COLO829 (cell line): Measurements from ENCODE around the gene MBD5.

Experiments
- DNase-seq: peaks from one replicate; pipeline ENCODE4 v3.0.0; 2012; ENCODE audit warnings: low spot score

Gene MBD5

GRCh38 chr2:148475626-148476025, 454.7 kb downstream of the MBD5 start:
- no peak for DNase-seq

- DNase-seq: no peak
Observed at GRCh38 chr2:148479398-148479797, 458.5 kb downstream of the MBD5 start.

GRCh38 chr2:148483665-148484064, 462.8 kb downstream of the MBD5 start:
- no peak for DNase-seq

- DNase-seq: no peak
Observed at GRCh38 chr2:148484066-148484465, 463.2 kb downstream of the MBD5 start.

GRCh38 chr2:148486655-148487054, 465.8 kb downstream of the MBD5 start:
- no peak for DNase-seq

GRCh38 chr2:148487439-148487838, 466.5 kb downstream of the MBD5 start:
- DNase-seq: no peak

- DNase-seq: no peak
Observed at GRCh38 chr2:148490840-148491439, 470.0 kb downstream of the MBD5 start.

- DNase-seq: no peak
Observed at GRCh38 chr2:148493822-148494563, 473.1 kb downstream of the MBD5 start.

GRCh38 chr2:148495586-148495985, 474.7 kb downstream of the MBD5 start:
- no peak for DNase-seq

- DNase-seq: no peak
Observed at GRCh38 chr2:148501545-148501944, 480.7 kb downstream of the MBD5 start.

GRCh38 chr2:148503516-148503915, 482.6 kb downstream of the MBD5 start:
- DNase-seq: no peak

- no peak for DNase-seq
Observed at GRCh38 chr2:148507970-148508369, 487.1 kb downstream of the MBD5 start.

- no peak for DNase-seq
Observed at GRCh38 chr2:148508878-148509287, 488.0 kb downstream of the MBD5 start.

- peak; percentile 78 for DNase-seq
Observed at GRCh38 chr2:148509288-148509902, 488.5 kb downstream of the MBD5 start.

- no peak for DNase-seq
Observed at GRCh38 chr2:148511883-148512282, 491.0 kb downstream of the MBD5 start.

GRCh38 chr2:148512501-148512900, 491.6 kb downstream of the MBD5 start:
- DNase-seq: no peak

- no peak for DNase-seq
Observed at GRCh38 chr2:148513427-148513826, 492.5 kb downstream of the MBD5 start.

- no peak for DNase-seq
Observed at GRCh38 chr2:148515120-148515519, 494.2 kb downstream of the MBD5 start.

GRCh38 chr2:148515976-148516375, 495.1 kb downstream of the MBD5 start:
- no peak for DNase-seq

- DNase-seq: no peak
Observed at GRCh38 chr2:148517296-148517695, 496.4 kb downstream of the MBD5 start.

GRCh38 chr2:148517822-148518221, 496.9 kb downstream of the MBD5 start:
- DNase-seq: no peak

- DNase-seq: no peak
Observed at GRCh38 chr2:148519013-148519412, 498.1 kb downstream of the MBD5 start.

- DNase-seq: no peak
Observed at GRCh38 chr2:148521181-148521580, 500.3 kb downstream of the MBD5 start.
